Muscle layer of duodenum (tissue), 2 donors: ENCODE results near the gene MOSPD3.
"Not testable (repeated sequence)": the region's sequence is repeated elsewhere in the genome, so short reads cannot be mapped to it uniquely, and the experiment has no call there.

Experiments
- H3K27ac ChIP-seq: one replicate; pipeline ENCODE4 v1.7.0; 2013; ENCODE audit warnings: mild to moderate bottlenecking, low read length
- H3K27me3 ChIP-seq: one replicate; pipeline ENCODE4 v1.7.0; 2013; ENCODE audit warnings: low read depth, mild to moderate bottlenecking, control low read depth, low read length
- H3K36me3 ChIP-seq, 2 donors: one replicate each; pipeline ENCODE4 v1.7.0; 2013; ENCODE audit warnings: low read length in 2 of 2, control low read depth in 1 of 2, mild to moderate bottlenecking in 1 of 2; ENCODE audit not compliant: insufficient read depth in 2 of 2, control insufficient read depth in 1 of 2
- H3K4me1 ChIP-seq, 2 donors: one replicate each; pipeline ENCODE4 v1.7.0; 2013; ENCODE audit warnings: low read length in 2 of 2, mild to moderate bottlenecking in 2 of 2, control low read depth in 1 of 2, moderate library complexity in 1 of 2; ENCODE audit not compliant: insufficient read depth in 2 of 2, control insufficient read depth in 1 of 2
- H3K4me3 ChIP-seq, 2 donors: one replicate each; pipeline ENCODE4 v1.7.0; 2013; ENCODE audit warnings: low read length in 2 of 2, low read depth in 1 of 2, mild to moderate bottlenecking in 1 of 2
- H3K9me3 ChIP-seq, 2 donors: one replicate each; pipeline ENCODE4 v1.7.0; 2013; ENCODE audit warnings: low read length in 2 of 2, control low read depth in 1 of 2, mild to moderate bottlenecking in 1 of 2; ENCODE audit not compliant: control insufficient read depth in 1 of 2
- donor health status: healthy.

MOSPD3 gene

GRCh38 chr7:100611983-100612729 is at the start of gene MOSPD3:
Gene MOSPD3, plus strand, starts transcription at chr7:100612540. Its CDS starts 252 bp downstream, at chr7:100612792.
- H3K36me3 ChIP-seq, result peaks cover 0 to 3% of the 10 kb centered on the region in 2 donors
- no peaks in the 10 kb centered on the region for H3K9me3 ChIP-seq
- H3K27me3 ChIP-seq, result no peaks in the 10 kb centered on the region
- peak within 1 kb of the TSS; percentile 94 for H3K27ac ChIP-seq
- peaks cover 0 to 13% of the 10 kb centered on the region in 2 donors for H3K4me1 ChIP-seq
- H3K4me3 ChIP-seq, result peak within 1 kb of the TSS; percentile 64 to 88

GRCh38 chr7:100563100-100563564 is 49.2 kb upstream of the MOSPD3 start:
- peaks cover 0 to 5% of the 10 kb centered on the region in 2 donors for H3K4me1 ChIP-seq

GRCh38 chr7:100563809-100564400 is 48.4 kb upstream of the MOSPD3 start:
- no peak overlapping the region for H3K4me3 ChIP-seq
- H3K36me3 ChIP-seq, result peaks cover 4 to 18% of the 10 kb centered on the region in 2 donors
- no peaks in the 10 kb centered on the region for H3K27me3 ChIP-seq
- H3K27ac ChIP-seq, result no peak overlapping the region
- peaks cover 0 to 5% of the 10 kb centered on the region in 2 donors for H3K4me1 ChIP-seq
- H3K9me3 ChIP-seq, result no peaks in the 10 kb centered on the region

More at GRCh38 chr7:100563100-100563564, 49.2 kb upstream of the MOSPD3 start:
- Histone ChIP-seq H3K27me3 (no peaks in the 10 kb centered on the region), H3K36me3 (peaks cover 4 to 18% of the 10 kb centered on the region in 2 donors), H3K4me3 (no peak overlapping the region), H3K27ac (no peak overlapping the region), H3K9me3 (no peaks in the 10 kb centered on the region)

DNA sequence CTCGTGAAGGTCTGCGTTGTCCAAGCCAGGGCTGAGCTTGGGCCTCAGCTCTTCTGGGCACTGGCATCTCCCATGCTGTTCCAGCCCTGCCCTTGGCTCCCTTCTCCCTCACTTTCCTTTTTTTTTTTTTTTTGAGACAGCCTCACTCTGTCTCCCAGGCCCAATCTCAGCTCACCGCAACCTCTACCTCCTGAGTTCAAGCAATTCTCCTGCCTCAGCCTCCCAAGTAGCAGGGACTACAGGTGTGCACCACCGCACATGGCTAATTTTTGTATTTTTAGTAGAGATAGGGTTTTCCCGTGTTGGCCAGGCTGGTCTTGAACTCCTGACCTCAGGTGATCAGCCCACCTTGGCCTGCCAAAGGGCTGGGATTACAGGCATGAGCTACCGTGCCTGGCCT is 47.9 kb upstream of the MOSPD3 start:
- not testable (repeated sequence) for H3K9me3 ChIP-seq, H3K27ac ChIP-seq, H3K4me1 ChIP-seq, H3K27me3 ChIP-seq, H3K4me3 ChIP-seq
- H3K36me3 ChIP-seq, result peaks cover 4 to 18% of the 10 kb centered on the region in 2 donors

DNA sequence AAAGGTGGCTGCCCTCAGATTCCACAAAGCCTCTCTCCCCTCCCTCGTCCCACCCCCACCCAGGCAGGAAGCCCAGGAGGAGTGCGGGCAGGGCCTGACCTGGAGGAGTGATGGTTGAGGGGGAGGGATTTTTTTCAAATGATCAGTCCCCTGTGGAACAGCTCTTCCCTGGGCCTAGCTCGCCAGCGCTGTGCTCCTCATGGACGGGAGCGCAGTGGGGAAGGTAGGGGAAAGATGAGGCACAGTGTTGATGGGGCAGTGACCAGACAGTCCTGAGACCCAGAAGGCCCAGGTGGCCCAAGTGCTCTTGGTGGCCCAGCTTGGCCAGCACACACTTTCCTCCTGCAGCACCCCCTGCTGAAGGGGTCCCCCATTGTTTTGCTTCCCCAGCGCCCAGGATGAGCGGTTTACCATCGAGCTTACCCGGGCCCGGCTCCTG is 47.2 kb upstream of the MOSPD3 start:
- no peak overlapping the region for H3K27ac ChIP-seq
- peaks cover 4 to 18% of the 10 kb centered on the region in 2 donors for H3K36me3 ChIP-seq
- H3K4me1 ChIP-seq, result peaks cover 0 to 10% of the 10 kb centered on the region in 2 donors
- H3K27me3 ChIP-seq, result no peaks in the 10 kb centered on the region
- no peak overlapping the region for H3K4me3 ChIP-seq
- no peaks in the 10 kb centered on the region for H3K9me3 ChIP-seq

GRCh38 chr7:100566018-100566531 is 46.3 kb upstream of the MOSPD3 start:
- no peaks in the 10 kb centered on the region for H3K27me3 ChIP-seq
- no peak overlapping the region for H3K27ac ChIP-seq
- H3K4me3 ChIP-seq, result no peak overlapping the region
- H3K4me1 ChIP-seq, result peaks cover 0 to 19% of the 10 kb centered on the region in 2 donors
- H3K9me3 ChIP-seq, result no peaks in the 10 kb centered on the region
- H3K36me3 ChIP-seq, result peaks cover 4 to 18% of the 10 kb centered on the region in 2 donors

- no peaks in the 10 kb centered on the region for H3K27me3 ChIP-seq
- peaks cover 0 to 21% of the 10 kb centered on the region in 2 donors for H3K4me1 ChIP-seq
- H3K4me3 ChIP-seq, result no peak overlapping the region
- no peak overlapping the region for H3K27ac ChIP-seq
- H3K36me3 ChIP-seq, result peaks cover 4 to 15% of the 10 kb centered on the region in 2 donors
- no peaks in the 10 kb centered on the region for H3K9me3 ChIP-seq
Observed at GRCh38 chr7:100567031-100567730, 45.2 kb upstream of the MOSPD3 start.

DNA sequence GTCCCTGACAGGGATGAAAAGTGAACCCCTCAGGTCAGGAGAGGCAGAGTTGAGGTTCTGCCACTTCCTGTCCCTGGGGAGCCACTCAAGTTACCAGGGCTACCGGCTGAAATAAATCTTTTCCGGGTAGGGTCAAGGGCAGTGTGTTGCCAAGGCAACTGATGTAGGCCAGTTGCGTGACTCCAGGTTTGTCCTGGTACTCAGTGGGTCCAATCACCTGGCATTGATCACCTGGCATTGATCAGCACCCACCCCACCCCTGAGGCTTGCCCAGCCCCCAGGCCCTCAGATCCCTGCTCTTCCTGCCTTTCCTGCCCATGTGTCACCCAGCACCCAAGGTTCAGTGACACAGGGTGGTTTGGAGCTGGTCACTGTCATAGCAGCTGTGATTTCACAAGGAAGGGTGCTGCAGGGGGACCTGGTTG is 44.6 kb upstream of the MOSPD3 start:
- Histone ChIP-seq H3K4me1 (peaks cover 0 to 21% of the 10 kb centered on the region in 2 donors), H3K9me3 (no peaks in the 10 kb centered on the region), H3K27me3 (no peaks in the 10 kb centered on the region), H3K4me3 (no peak overlapping the region), H3K36me3 (peaks cover 3 to 9% of the 10 kb centered on the region in 2 donors), H3K27ac (no peak overlapping the region)

- Histone ChIP-seq H3K4me1 (peaks cover 0 to 21% of the 10 kb centered on the region in 2 donors), H3K9me3 (no peaks in the 10 kb centered on the region)
Observed at GRCh38 chr7:100568176-100568895, 44.0 kb upstream of the MOSPD3 start.

GRCh38 chr7:100568896-100569844 is 43.2 kb upstream of the MOSPD3 start:
- no peak overlapping the region for H3K27ac ChIP-seq
- no peaks in the 10 kb centered on the region for H3K27me3 ChIP-seq
- H3K4me1 ChIP-seq, result peaks cover 0 to 21% of the 10 kb centered on the region in 2 donors
- peak overlapping the region in 1 of 2 donors; percentile 58 for H3K4me3 ChIP-seq
- peaks cover 0 to 5% of the 10 kb centered on the region in 2 donors for H3K36me3 ChIP-seq
- H3K9me3 ChIP-seq, result no peaks in the 10 kb centered on the region

More at GRCh38 chr7:100568176-100568895, 44.0 kb upstream of the MOSPD3 start:
- H3K36me3 ChIP-seq, result peaks cover 0 to 3% of the 10 kb centered on the region in 2 donors
- H3K4me3 ChIP-seq, result no peak overlapping the region
- H3K27ac ChIP-seq, result no peak overlapping the region
- no peaks in the 10 kb centered on the region for H3K27me3 ChIP-seq
